Brain microvascular endothelial cell (primary cell): Measurements from ENCODE around the gene SYNE3.
A peak's percentile ranks its signal among the peaks of the same experiment; 100 is the strongest.

Experiments
- DNase-seq: peaks from one replicate; pipeline ENCODE4 v3.0.0-alpha.2; 2020
- H3K27ac ChIP-seq: fragments of 250-450 bp; sonication (Bioruptor Pico); 2 replicates; pipeline ENCODE4 v1.5.1; 2020; ENCODE audit warnings: mild to moderate bottlenecking, moderate library complexity
- H3K27me3 ChIP-seq: fragments of 250-450 bp; sonication (Bioruptor Pico); replicated peaks from 2 replicates; pipeline ENCODE4 v1.5.1; 2020; ENCODE audit warnings: mild to moderate bottlenecking
- H3K36me3 ChIP-seq: fragments of 250-450 bp; sonication (Bioruptor Pico); replicated peaks from 2 replicates; pipeline ENCODE4 v1.5.1; 2020; ENCODE audit warnings: mild to moderate bottlenecking
- H3K4me3 ChIP-seq: 2 replicates; pipeline ENCODE4 v1.5.1; 2011; ENCODE audit warnings: low read depth, mild to moderate bottlenecking, control low read depth, low read length, moderate library complexity
- CTCF ChIP-seq: IDR thresholded peaks from 2 replicates; pipeline ENCODE4 v1.5.1; 2011; ENCODE audit warnings: low read depth, mild to moderate bottlenecking, moderate library complexity, low read length, control low read depth, inconsistent platforms; ENCODE audit errors: missing control alignments
- in situ Hi-C: cut with HindIII; loops from 2 replicates; pipeline ENCODE4 v1.10.0; 2017; ENCODE audit warnings: low sequenced_read_pairs, low pct_ligation_motif_present

The SYNE3 gene

GRCh38 chr14:95516554-95517181 is at the start of gene SYNE3:
Gene SYNE3 (minus strand): TSS chr14:95516650. CDS start chr14:95475821, 40,829 bp downstream.
- Histone ChIP-seq H3K27ac (no peak within 1 kb of the TSS), H3K27me3 (no peaks in the 10 kb centered on the region), H3K4me3 (peak within 1 kb of the TSS; percentile 56), H3K36me3 (no peaks in the 10 kb centered on the region)
- no peak for TF ChIP-seq CTCF
- DNase-seq = no peak
- in situ Hi-C loops = no loop called here

DNA sequence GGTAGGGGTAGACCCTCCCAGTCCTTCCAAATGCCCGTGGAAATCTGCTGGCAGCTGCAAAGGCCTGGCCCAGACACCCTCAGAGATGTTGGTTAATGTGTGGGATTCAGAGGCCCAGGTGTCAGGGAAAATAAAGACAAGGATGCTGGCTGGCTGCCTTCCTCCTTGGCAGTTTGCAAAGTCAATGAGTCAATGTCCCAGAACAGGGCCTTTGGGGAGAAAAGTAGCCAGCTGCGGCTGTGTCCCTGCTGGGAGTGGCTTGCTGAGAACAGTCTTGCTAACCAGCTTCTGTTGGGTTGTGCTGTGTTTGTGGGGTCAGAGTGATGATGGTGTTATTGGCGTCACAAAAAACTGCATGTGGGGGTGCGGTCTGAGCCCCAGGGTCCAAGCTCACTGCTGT is 47.6 kb upstream of the SYNE3 start:
- in situ Hi-C loops = loop anchor here (25.0 kb wide), 1 partner anchor 423 kb away; no protein-coding TSS in a partner anchor
- no peak for DNase-seq
- no peak overlapping the region for H3K4me3 ChIP-seq
- H3K27me3 ChIP-seq = no peaks in the 10 kb centered on the region
- no peaks in the 10 kb centered on the region for H3K36me3 ChIP-seq
- no peak for TF ChIP-seq CTCF
- no peak overlapping the region for H3K27ac ChIP-seq

GRCh38 chr14:95562892-95563685 is 46.6 kb upstream of the SYNE3 start:
- DNase-seq = peak; percentile 32
- H3K36me3 ChIP-seq = no peaks in the 10 kb centered on the region
- no peak for TF ChIP-seq CTCF
- H3K27me3 ChIP-seq = no peaks in the 10 kb centered on the region
- in situ Hi-C loops = loop anchor here (25.0 kb wide), 1 partner anchor 424 kb away; no protein-coding TSS in a partner anchor
- no peak overlapping the region for H3K27ac ChIP-seq
- H3K4me3 ChIP-seq = no peak overlapping the region

GRCh38 chr14:95561001-95561412 is 44.6 kb upstream of the SYNE3 start:
- DNase-seq = peak; percentile 84
- Histone ChIP-seq H3K4me3 (no peak overlapping the region), H3K27me3 (no peaks in the 10 kb centered on the region), H3K36me3 (no peaks in the 10 kb centered on the region), H3K27ac (no peak overlapping the region)
- peak; percentile 95 for TF ChIP-seq CTCF
- in situ Hi-C loops = loop anchor here (25.0 kb wide), 1 partner anchor 426 kb away; no protein-coding TSS in a partner anchor

DNA sequence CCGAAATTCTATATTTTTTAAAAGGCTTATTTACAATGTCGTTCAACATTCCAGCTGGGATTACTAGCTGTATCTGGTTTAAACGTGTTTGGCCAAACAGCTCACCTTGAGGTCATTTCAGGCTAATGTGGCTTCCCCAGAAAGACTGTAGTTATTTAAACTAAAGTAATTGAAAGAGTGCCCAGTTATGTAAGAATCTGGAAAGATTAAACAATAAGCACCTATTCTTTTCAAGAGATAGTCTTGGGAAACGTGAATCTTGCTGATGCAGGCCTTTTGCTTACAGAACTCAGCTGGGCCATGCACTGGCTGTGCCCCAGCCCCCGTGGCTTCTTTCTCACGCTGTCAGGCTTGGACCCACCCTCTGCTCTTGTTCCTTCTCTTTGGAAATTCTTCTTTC is 42.8 kb upstream of the SYNE3 start:
- no peak for TF ChIP-seq CTCF
- Histone ChIP-seq H3K27ac (no peak overlapping the region), H3K36me3 (no peaks in the 10 kb centered on the region), H3K27me3 (no peaks in the 10 kb centered on the region), H3K4me3 (no peak overlapping the region)
- in situ Hi-C loops = loop anchor here (25.0 kb wide), 1 partner anchor 428 kb away; no protein-coding TSS in a partner anchor
- no peak for DNase-seq
